B cell (primary cell): ENCODE data around the gene LARGE2. TPM values are rescaled to one million over a fixed set of nuclear protein-coding genes. Genes with fewer than 3 reads are reported as not detected.

Source experiments
- ATAC-seq: fragments of 200-7000 bp; cut with Tn5 transposase; one replicate; pipeline ENCODE4 v1.10.0; 2021; ENCODE audit warnings: low read depth, mild to moderate bottlenecking, moderate number of reproducible peaks, moderate library complexity
- CTCF ChIA-PET: fragments of 350-600 bp; sonication (Branson Sonifier 250); formaldehyde crosslinking; loops from one replicate; lab custom pipeline; 2021; ENCODE audit warnings: antibody characterized with exemption, inconsistent platforms; lab: Charles Lee
- POLR2A ChIA-PET: fragments of 350-600 bp; sonication (Branson Sonifier 250); formaldehyde crosslinking; loops from one replicate; lab custom pipeline; 2021; ENCODE audit warnings: antibody characterized with exemption; lab: Charles Lee
- DNase-seq: peaks from one replicate; pipeline ENCODE4 v3.0.0; 2013
- H2AFZ ChIP-seq: 2 replicates; pipeline ENCODE4 v1.6.1; 2012; ENCODE audit warnings: mild to moderate bottlenecking, low read depth, low read length; ENCODE audit not compliant: insufficient read depth, poor library complexity, severe bottlenecking
- H3K27ac ChIP-seq, 2 donors: 1 replicate in 1 of 2; 2 replicates in 1 of 2; pipeline ENCODE4 v1.5.1; 2012 to 2013; ENCODE audit warnings: low read length in 2 of 2, mild to moderate bottlenecking in 2 of 2, moderate library complexity in 1 of 2
- H3K27me3 ChIP-seq, 4 experiments: fragments of 200-600 bp in 1 of 4; sonication (generic) in 1 of 4; replicated peaks in 1 of 4; 1 replicate in 2 of 4; 2 replicates in 2 of 4; pipeline versions ENCODE4 v1.6.1 to v1.7.0; 2013 to 2016; ENCODE audit warnings: low read length in 3 of 4, mild to moderate bottlenecking in 2 of 4, mixed read lengths in 1 of 4, moderate library complexity in 1 of 4; ENCODE audit not compliant: insufficient read depth in 4 of 4, control insufficient read depth in 3 of 4; ENCODE audit errors: control extremely low read depth in 1 of 4
- H3K36me3 ChIP-seq, 2 experiments: replicated peaks in 1 of 2; 1 replicate in 1 of 2; 2 replicates in 1 of 2; pipeline versions ENCODE4 v1.6.1 to v1.7.1; 2013; ENCODE audit warnings: low read length in 1 of 2; ENCODE audit not compliant: insufficient read depth in 2 of 2, control insufficient read depth in 1 of 2; ENCODE audit errors: control extremely low read depth in 1 of 2, extremely low read depth in 1 of 2
- H3K4me1 ChIP-seq, 2 donors: fragments of 200-600 bp in 1 of 2; sonication (generic) in 1 of 2; 1 replicate in 1 of 2; 2 replicates in 1 of 2; pipeline versions ENCODE4 v1.5.1 to v1.6.1; 2013 to 2017; ENCODE audit warnings: low read length in 2 of 2; ENCODE audit not compliant: control insufficient read depth in 2 of 2, insufficient read depth in 2 of 2
- H3K4me2 ChIP-seq: replicated peaks from 2 replicates; pipeline ENCODE3; 2012; ENCODE audit warnings: mild to moderate bottlenecking, low read depth, low read length; ENCODE audit not compliant: poor library complexity, severe bottlenecking
- H3K4me3 ChIP-seq, 5 experiments: fragments of 200-600 bp in 1 of 5; sonication (generic) in 1 of 5; 1 replicate in 3 of 5; 2 replicates in 2 of 5; pipeline versions ENCODE4 v1.5.1 to v1.7.0; 2011 to 2016; ENCODE audit warnings: low read length in 4 of 5, mild to moderate bottlenecking in 4 of 5, low read depth in 2 of 5, control low read depth in 1 of 5, moderate library complexity in 1 of 5; ENCODE audit not compliant: insufficient read depth in 1 of 5; ENCODE audit errors: control extremely low read depth in 1 of 5, extremely low read depth in 1 of 5
- H3K79me2 ChIP-seq: fragments of 200-600 bp; sonication (generic); one replicate; pipeline ENCODE4 v1.6.0; 2016; ENCODE audit warnings: low read length; ENCODE audit not compliant: control insufficient read depth, insufficient read depth
- H3K9ac ChIP-seq: fragments of 200-600 bp; sonication (generic); 2 replicates; pipeline ENCODE4 v1.6.1; 2017; ENCODE audit warnings: mild to moderate bottlenecking, low read length, moderate library complexity
- H3K9me3 ChIP-seq, 3 donors: one replicate each; pipeline versions ENCODE4 v1.6.1 to v1.7.1; 2013; ENCODE audit warnings: low read length in 2 of 3; ENCODE audit not compliant: control insufficient read depth in 2 of 3, insufficient read depth in 1 of 3; ENCODE audit errors: control extremely low read depth in 1 of 3
- H4K20me1 ChIP-seq: 2 replicates; pipeline ENCODE4 v1.6.0; 2012; ENCODE audit warnings: mild to moderate bottlenecking, low read length; ENCODE audit not compliant: insufficient read depth, control insufficient read depth, poor library complexity, severe bottlenecking
- H3K27ac Mint-ChIP-seq: one replicate; pipeline ENCODE4 v1.8.0; 2021; ENCODE audit warnings: mixed read lengths
- H3K27me3 Mint-ChIP-seq: one replicate; pipeline ENCODE4 v1.8.0; 2021; ENCODE audit warnings: mixed read lengths
- H3K4me1 Mint-ChIP-seq: one replicate; pipeline ENCODE4 v1.8.0; 2021; ENCODE audit warnings: mixed read lengths
- H3K4me3 Mint-ChIP-seq: one replicate; pipeline ENCODE4 v1.8.0; 2021; ENCODE audit warnings: mixed read lengths
- H3K9me3 Mint-ChIP-seq: one replicate; pipeline ENCODE4 v1.8.0; 2022; ENCODE audit warnings: mixed read lengths; ENCODE audit not compliant: insufficient read depth
- CTCF ChIP-seq: fragments of 200-600 bp; IDR thresholded peaks from one replicate; pipeline ENCODE4 v1.8.0; 2022; ENCODE audit warnings: antibody characterized with exemption, mild to moderate bottlenecking
- EZH2 ChIP-seq: IDR thresholded peaks from 2 replicates; pipeline ENCODE4 v1.6.1; 2012; ENCODE audit warnings: borderline replicate concordance, low read depth, mild to moderate bottlenecking, moderate library complexity, low read length; ENCODE audit not compliant: insufficient read depth, poor library complexity, severe bottlenecking
- WGBS: methylation state at CpG from one replicate; pipeline ENCODE4 v1.1.5; 2013; ENCODE audit warnings: missing lambda C conversion rate; ENCODE audit not compliant: insufficient coverage; 5-methylcytosine and 5-hydroxymethylcytosine counted together
- intact Hi-C: fragments of 100-400 bp; cut with micrococcal nuclease; formaldehyde crosslinking; loops from one replicate; pipeline ENCODE4 v1.10.0; 2022
- polyA plus RNA-seq: library from polyadenylated mRNA; depleted of rRNA; stranded (reverse); fragments of >200 nt; gene quantifications from 2 replicates; pipeline ENCODE4 v1.2.3, GENCODE V29; 2012
- total RNA-seq, 2 donors: library from RNA; stranded (reverse); fragments of 120-200 nt in 1 of 2; gene quantifications; 1 replicate in 1 of 2; 2 replicates in 1 of 2; pipeline versions ENCODE4 v1.2.3 to v1.2.4, GENCODE V29; 2013 to 2022

LARGE2 gene
- total and polyA plus RNA-seq, 2 donors (not counting 1 experiment from before 2014, with no cell fraction given) = 109 to 264 TPM

GRCh38 chr11:45918331-45918941 lies 4.0 kb upstream of the LARGE2 start:
- under 1% methylated on average over 30 of the region's 38 CpGs for WGBS

More at GRCh38 chr11:45918331-45918941, 4.0 kb upstream of the LARGE2 start:
- Histone ChIP-seq H3K9ac (peak overlapping the region; percentile 97), H3K4me1 (peaks cover 44 to 62% of the 10 kb centered on the region in 2 donors), H3K79me2 (peaks cover 54% of the 10 kb centered on the region), H3K4me3 (peak overlapping the region; percentile 86 to 99 (median 90)), H2AFZ (peak overlapping the region; percentile 80), H3K36me3 (peaks cover 2 to 22% of the 10 kb centered on the region in 2 experiments), H3K9me3 (no peaks in the 10 kb centered on the region), H4K20me1 (peaks cover 47% of the 10 kb centered on the region), H3K4me2 (peak overlapping the region; percentile 98), H3K27ac (peak overlapping the region; percentile 88 to 95), H3K27me3 (no peaks in the 10 kb centered on the region)
- no peak for TF ChIP-seq EZH2
- no peak for TF ChIP-seq CTCF
- intact Hi-C loops = loop anchor here (1.0 to 10.0 kb wide), 10 partner anchors 12 to 1354 kb away; partner anchors contain the start of genes ATG13, CD82, CRY2 and DGKZ
- ATAC-seq (peak; percentile 19), DNase-seq (peak; percentile 69)
- peaks cover 68% of the 10 kb centered on the region for H3K4me1 Mint-ChIP-seq
- no peaks in the 10 kb centered on the region for H3K27me3 Mint-ChIP-seq
- no peaks in the 10 kb centered on the region for H3K9me3 Mint-ChIP-seq
- peak overlapping the region; percentile 94 for H3K27ac Mint-ChIP-seq
- peak overlapping the region; percentile 92 for H3K4me3 Mint-ChIP-seq
- ChIA-PET CTCF (interaction anchor here (0.9 to 9.6 kb wide), 12 partner anchors 8 to 147 kb away, joined by 3 to 98 read pairs (median 4); partner anchors contain the start of gene CRY2), POLR2A (interaction anchor here (0.9 to 9.1 kb wide), 5 partner anchors 8 to 113 kb away, joined by 4 to 162 read pairs (median 6); partner anchors contain the start of gene CRY2)
